ENCODE measurements around the gene ATRNL1. TPM values are rescaled to one million over a fixed set of nuclear protein-coding genes. Genes with fewer than 3 reads are reported as not detected.

The ATRNL1 gene
- polyA plus RNA-seq, 3 donors, result not detected

DNA sequence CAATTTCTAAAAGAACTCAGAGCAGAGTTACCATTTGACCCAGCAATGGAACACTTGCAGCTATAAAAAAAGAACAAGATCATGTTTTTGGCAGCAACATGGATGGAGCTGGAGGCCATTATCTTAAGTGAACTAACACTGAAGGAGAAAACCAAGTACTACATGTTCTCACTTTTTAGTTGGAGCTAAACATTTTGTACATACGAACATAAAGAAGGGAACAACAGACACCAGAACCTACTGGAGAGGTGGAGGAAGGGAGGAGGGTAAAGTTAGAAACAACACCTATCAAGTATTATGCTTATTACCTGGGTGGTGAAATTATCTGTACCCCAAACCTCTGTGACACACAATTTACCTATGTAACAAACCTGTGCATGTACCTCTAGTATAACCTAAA, 329.5 kb downstream of the ATRNL1 start:
- Histone ChIP-seq H3K36me3 (replicated peaks in 1 of 2; ENCODE audit: control insufficient read depth in 1 of 2, insufficient read depth in 2 of 2, low read length in 2 of 2) (no peaks in the 10 kb centered on the region), H3K4me2 (replicated peaks; ENCODE audit: extremely low read depth, low read length, poor library complexity, severe bottlenecking) (no peak overlapping the region), H3K79me2 (ENCODE audit: insufficient read depth, low read length) (no peaks in the 10 kb centered on the region), H3K27ac (ENCODE audit: low read depth in 1 of 2, low read length in 2 of 2) (no peak overlapping the region), H4K20me1 (ENCODE audit: insufficient read depth, low read length) (no peaks in the 10 kb centered on the region), H3K27me3 (ENCODE audit: control insufficient read depth in 2 of 2, insufficient read depth in 2 of 2, low read length in 2 of 2) (no peaks in the 10 kb centered on the region), H3K4me3 (replicated peaks in 1 of 3; ENCODE audit: low read depth in 2 of 3, low read length in 3 of 3) (no peak overlapping the region), H2AFZ (ENCODE audit: insufficient read depth, low read depth, low read length, poor library complexity, severe bottlenecking) (no peak overlapping the region), H3K4me1 (ENCODE audit: control insufficient read depth in 1 of 2, insufficient read depth in 2 of 2, low read length in 2 of 2) (no peaks in the 10 kb centered on the region), H3K9me3 (replicated peaks in 1 of 2; ENCODE audit: control insufficient read depth in 1 of 2, insufficient read depth in 1 of 2, low read length in 2 of 2) (no peaks in the 10 kb centered on the region), H3K9ac (ENCODE audit: insufficient read depth, low read length, poor library complexity, severe bottlenecking) (no peak overlapping the region)
- no CpG with 5 or more reads among the region's 1 CpG for WGBS (ENCODE audit: insufficient coverage)
- Mint-ChIP-seq H3K27ac (no peak overlapping the region), H3K36me3 (no peaks in the 10 kb centered on the region), H3K27me3 (ENCODE audit: low read depth in 3 of 3) (peaks cover 0 to 3% (median 1%) of the 10 kb centered on the region in 3 donors), H3K4me3 (no peak overlapping the region), H3K4me1 (no peaks in the 10 kb centered on the region), H3K9me3 (peaks cover 0 to 2% (median 0%) of the 10 kb centered on the region in 7 donors)
- DNase-seq, result no peak
- TF ChIP-seq, protein P1, sequence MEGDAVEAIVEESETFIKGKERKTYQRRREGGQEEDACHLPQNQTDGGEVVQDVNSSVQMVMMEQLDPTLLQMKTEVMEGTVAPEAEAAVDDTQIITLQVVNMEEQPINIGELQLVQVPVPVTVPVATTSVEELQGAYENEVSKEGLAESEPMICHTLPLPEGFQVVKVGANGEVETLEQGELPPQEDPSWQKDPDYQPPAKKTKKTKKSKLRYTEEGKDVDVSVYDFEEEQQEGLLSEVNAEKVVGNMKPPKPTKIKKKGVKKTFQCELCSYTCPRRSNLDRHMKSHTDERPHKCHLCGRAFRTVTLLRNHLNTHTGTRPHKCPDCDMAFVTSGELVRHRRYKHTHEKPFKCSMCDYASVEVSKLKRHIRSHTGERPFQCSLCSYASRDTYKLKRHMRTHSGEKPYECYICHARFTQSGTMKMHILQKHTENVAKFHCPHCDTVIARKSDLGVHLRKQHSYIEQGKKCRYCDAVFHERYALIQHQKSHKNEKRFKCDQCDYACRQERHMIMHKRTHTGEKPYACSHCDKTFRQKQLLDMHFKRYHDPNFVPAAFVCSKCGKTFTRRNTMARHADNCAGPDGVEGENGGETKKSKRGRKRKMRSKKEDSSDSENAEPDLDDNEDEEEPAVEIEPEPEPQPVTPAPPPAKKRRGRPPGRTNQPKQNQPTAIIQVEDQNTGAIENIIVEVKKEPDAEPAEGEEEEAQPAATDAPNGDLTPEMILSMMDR (IDR thresholded peaks at IDR 0.05), result no peak
- intact Hi-C loops (cut with micrococcal nuclease), result no loop called here

DNA sequence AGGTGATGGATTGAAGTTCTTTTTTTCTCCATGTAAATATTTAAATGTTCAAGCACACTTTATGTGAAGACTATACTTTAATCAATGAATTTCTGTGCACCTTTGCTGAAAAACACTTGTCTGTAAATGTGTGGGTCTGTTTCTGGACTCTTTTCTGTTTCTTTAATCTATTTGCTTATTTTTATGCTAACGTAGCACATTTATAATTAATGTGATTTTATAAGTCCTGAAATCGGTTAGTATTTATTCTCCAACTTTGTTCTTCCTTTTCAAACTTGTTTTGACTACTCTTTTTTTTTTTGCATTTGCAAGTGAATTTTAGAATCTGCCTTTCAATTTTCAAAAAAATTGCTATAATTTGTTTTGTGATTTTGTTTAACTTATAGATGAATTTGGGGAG, 334.4 kb downstream of the ATRNL1 start:
- TF ChIP-seq, protein P1 (IDR thresholded peaks at IDR 0.05), result no peak
- Mint-ChIP-seq H3K27ac (no peak overlapping the region), H3K4me1 (no peaks in the 10 kb centered on the region), H3K36me3 (no peaks in the 10 kb centered on the region), H3K4me3 (no peak overlapping the region), H3K27me3 (ENCODE audit: low read depth in 3 of 3) (peaks cover 0 to 2% (median 1%) of the 10 kb centered on the region in 3 donors), H3K9me3 (peaks cover 0 to 2% (median 0%) of the 10 kb centered on the region in 7 donors)
- Histone ChIP-seq H3K27me3 (ENCODE audit: control insufficient read depth in 2 of 2, insufficient read depth in 2 of 2, low read length in 2 of 2) (no peaks in the 10 kb centered on the region), H3K4me3 (replicated peaks in 1 of 3; ENCODE audit: low read depth in 2 of 3, low read length in 3 of 3) (no peak overlapping the region), H3K4me2 (replicated peaks; ENCODE audit: extremely low read depth, low read length, poor library complexity, severe bottlenecking) (no peak overlapping the region), H4K20me1 (ENCODE audit: insufficient read depth, low read length) (no peaks in the 10 kb centered on the region), H3K36me3 (replicated peaks in 1 of 2; ENCODE audit: control insufficient read depth in 1 of 2, insufficient read depth in 2 of 2, low read length in 2 of 2) (no peaks in the 10 kb centered on the region), H2AFZ (ENCODE audit: insufficient read depth, low read depth, low read length, poor library complexity, severe bottlenecking) (no peak overlapping the region), H3K9ac (ENCODE audit: insufficient read depth, low read length, poor library complexity, severe bottlenecking) (no peak overlapping the region), H3K27ac (ENCODE audit: low read depth in 1 of 2, low read length in 2 of 2) (no peak overlapping the region), H3K9me3 (replicated peaks in 1 of 2; ENCODE audit: control insufficient read depth in 1 of 2, insufficient read depth in 1 of 2, low read length in 2 of 2) (no peaks in the 10 kb centered on the region), H3K4me1 (ENCODE audit: control insufficient read depth in 1 of 2, insufficient read depth in 2 of 2, low read length in 2 of 2) (no peaks in the 10 kb centered on the region), H3K79me2 (ENCODE audit: insufficient read depth, low read length) (no peaks in the 10 kb centered on the region)
- intact Hi-C loops (cut with micrococcal nuclease), result no loop called here
- WGBS (ENCODE audit: insufficient coverage), result no CpG with 5 or more reads among the region's 2 CpGs
- no peak for DNase-seq

Data from CD14-positive monocyte (primary cell).